GM13976 (cell line): ENCODE measurements around the gene ZSCAN29.
"Not testable (repeated sequence)": the region's sequence is repeated elsewhere in the genome, so short reads cannot be mapped to it uniquely, and the experiment has no call there.

Experiments used
- DNase-seq: peaks from one replicate; pipeline ENCODE4 v3.0.0; 2012; ENCODE audit warnings: low spot score
- in situ Hi-C: fragments of 300-500 bp; cut with MboI; formaldehyde crosslinking; loops from one replicate; pipeline ENCODE4 v1.12.0; 2022; ENCODE audit warnings: low sequenced_read_pairs, mixed read lengths, inconsistent platforms; ENCODE audit not compliant: unreplicated experiment
- TF ChIP-seq, protein P1 (sequence below): IDR thresholded peaks from 2 replicates; pipeline ENCODE4 v1.5.1; 2012; ENCODE audit warnings: borderline replicate concordance, mild to moderate bottlenecking; ENCODE audit not compliant: insufficient read depth; ENCODE audit errors: extremely low read depth, missing control alignments, control extremely low read depth

The ZSCAN29 gene

DNA sequence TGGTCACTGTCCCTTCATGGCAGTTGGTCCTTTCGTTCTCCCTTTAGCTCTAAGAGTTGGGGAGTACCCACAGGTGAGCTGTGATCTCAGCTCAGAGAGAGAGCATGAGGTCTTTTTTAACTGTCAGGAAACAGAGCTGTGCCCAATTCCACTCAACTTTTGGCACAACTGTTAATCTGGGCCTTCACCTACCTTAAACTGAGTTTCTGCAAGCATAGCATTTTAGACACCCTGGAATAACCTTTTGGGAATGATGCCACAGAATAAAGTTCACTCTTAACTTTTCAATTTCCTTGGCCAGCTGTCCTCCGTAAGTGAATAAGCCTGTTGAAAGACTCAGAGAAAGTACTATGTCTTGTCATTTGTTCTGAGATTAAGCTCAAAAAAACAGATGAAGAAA is 36.0 kb upstream of the ZSCAN29 start:
- in situ Hi-C loops, result no loop called here
- DNase-seq, result no peak
- TF ChIP-seq, protein P1, sequence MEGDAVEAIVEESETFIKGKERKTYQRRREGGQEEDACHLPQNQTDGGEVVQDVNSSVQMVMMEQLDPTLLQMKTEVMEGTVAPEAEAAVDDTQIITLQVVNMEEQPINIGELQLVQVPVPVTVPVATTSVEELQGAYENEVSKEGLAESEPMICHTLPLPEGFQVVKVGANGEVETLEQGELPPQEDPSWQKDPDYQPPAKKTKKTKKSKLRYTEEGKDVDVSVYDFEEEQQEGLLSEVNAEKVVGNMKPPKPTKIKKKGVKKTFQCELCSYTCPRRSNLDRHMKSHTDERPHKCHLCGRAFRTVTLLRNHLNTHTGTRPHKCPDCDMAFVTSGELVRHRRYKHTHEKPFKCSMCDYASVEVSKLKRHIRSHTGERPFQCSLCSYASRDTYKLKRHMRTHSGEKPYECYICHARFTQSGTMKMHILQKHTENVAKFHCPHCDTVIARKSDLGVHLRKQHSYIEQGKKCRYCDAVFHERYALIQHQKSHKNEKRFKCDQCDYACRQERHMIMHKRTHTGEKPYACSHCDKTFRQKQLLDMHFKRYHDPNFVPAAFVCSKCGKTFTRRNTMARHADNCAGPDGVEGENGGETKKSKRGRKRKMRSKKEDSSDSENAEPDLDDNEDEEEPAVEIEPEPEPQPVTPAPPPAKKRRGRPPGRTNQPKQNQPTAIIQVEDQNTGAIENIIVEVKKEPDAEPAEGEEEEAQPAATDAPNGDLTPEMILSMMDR, result no peak

DNA sequence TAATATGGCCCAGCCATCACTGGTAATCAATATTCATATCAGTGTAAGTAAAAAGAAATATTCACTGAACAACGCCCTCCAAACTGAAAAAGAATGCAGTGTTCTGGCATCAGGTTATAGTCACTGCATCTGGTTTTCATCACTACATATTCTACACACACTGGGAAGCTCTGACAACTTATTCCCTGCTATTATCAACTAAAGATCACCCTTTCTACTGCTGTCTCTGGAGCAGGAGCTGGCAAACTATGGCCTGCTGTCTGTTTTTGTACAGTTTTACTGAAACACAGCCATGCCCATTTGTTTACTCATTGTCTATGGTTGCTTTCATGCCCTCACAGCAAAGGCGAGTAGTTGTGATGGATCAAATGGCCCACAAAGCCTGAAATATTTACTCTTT is 35.3 kb upstream of the ZSCAN29 start:
- TF ChIP-seq, protein P1, result no peak
- in situ Hi-C loops, result no loop called here

DNA sequence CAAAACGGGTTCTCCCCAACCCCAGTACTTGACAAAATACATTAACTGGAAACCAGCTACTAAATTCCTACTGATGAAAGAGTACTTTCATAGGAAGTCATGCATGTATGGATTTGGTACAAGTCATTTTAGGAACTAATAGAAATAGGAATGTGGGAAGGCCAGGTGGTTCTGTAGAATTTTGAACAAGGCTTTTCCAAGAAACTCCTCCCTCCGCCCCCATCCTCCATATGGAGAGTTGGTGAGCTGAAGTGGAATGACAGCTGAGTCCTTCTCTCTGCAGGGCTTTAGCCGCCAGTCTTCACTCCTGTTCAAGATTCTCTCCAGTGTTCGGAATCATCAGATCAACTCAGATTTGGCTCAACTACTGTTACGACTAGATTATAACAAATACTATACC is 33.3 kb upstream of the ZSCAN29 start:
- TF ChIP-seq, protein P1, result no peak
- in situ Hi-C loops, result no loop called here
- no peak for DNase-seq

More for the DNA sequence above, 35.3 kb upstream of the ZSCAN29 start:
- DNase-seq, result no peak

DNA sequence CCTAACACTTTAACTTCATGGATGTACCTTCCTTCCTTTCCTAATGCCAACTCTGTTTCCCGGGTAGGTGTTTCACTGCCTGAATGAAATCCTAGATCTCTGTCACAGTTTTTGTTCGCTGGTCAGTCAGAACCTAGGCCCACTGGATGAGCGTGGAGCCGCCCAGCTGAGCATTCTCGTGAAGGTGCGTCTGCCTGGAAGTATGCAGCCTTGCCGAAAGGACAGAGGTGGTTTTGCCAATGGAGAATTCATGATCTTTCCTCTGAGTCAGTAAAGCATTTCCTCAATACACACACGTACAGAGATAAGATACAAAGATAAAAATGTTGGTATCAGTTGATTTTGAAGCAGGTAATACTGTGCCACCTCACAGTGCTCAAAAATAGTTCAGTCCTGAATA is 32.8 kb upstream of the ZSCAN29 start:
- TF ChIP-seq, protein P1, result no peak
- DNase-seq, result no peak
- in situ Hi-C loops, result no loop called here

DNA sequence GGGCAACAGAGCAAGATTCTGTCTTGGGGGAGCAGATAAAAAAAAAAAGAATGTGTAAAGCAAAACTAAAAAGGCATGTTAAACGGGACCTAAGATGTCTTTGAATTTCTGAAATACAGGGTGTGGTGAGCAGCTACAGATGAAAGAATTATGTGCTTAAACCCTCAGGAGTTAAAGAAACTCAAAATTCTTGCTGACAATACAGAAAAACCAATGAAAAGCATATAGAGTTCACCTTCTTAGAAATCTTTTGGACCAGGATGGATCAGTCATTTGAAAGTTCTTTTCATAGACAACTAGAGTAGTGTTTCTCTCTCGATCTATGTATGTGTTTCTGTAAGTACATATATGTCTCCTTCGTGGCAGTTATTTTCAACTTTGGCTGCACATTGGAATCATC is 31.4 kb upstream of the ZSCAN29 start:
- TF ChIP-seq, protein P1, result no peak
- in situ Hi-C loops, result no loop called here
- DNase-seq, result no peak

DNA sequence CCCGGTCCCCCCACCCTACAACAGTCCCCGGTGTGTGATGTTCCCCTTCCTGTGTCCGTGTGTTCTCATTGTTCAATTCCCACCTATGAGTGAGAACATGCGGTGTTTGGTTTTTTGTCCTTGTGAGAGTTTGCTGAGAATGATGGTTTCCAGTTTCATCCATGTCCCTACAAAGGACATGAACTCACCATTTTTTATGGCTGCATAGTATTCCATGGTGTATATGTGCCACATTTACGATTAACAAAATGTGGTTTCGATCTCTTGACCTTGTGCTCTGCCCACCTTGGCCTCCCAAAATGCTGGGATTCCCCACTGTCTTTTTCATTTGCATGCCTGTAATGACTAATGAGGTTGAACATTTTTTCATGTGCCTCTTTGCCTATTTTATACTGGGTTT is 22.7 kb upstream of the ZSCAN29 start:
- in situ Hi-C loops, DNase-seq: not testable (repeated sequence)

DNA sequence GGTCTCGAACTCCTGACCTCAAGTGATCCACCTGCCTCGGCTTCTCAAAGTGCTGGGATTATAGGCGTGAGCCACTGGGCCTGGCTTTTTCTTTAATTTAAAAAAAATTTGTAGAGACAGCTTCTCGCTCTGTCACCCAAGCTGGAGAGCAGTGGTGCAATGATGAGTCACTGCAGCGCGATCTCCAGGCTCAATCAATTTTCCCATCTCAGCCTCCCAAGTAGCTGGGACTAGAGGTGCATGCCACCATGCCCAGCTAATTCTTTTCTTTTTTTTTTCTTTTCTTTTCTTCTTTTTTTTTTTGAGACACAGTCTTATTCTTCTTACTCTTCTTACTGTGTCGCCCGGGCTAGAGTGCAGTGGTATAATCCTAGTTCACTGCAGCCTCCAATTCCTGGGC is 19.9 kb upstream of the ZSCAN29 start:
- in situ Hi-C loops, result no loop called here
- DNase-seq, result no peak
- TF ChIP-seq, protein P1, result no peak
